ENCODE measurements around the gene SLC37A2. TPM values are rescaled to one million over a fixed set of nuclear protein-coding genes. Genes with fewer than 3 reads are reported as not detected.
"Not testable (repeated sequence)": the region's sequence is repeated elsewhere in the genome, so short reads cannot be mapped to it uniquely, and the experiment has no call there.

The SLC37A2 gene
- total RNA-seq, 1 experiment from 2014 or later: 5.2 TPM

- CTCF ChIA-PET: interaction anchor here (0.6 to 1.3 kb wide), 3 partner anchors 11 to 55 kb away, joined by 3 to 5 read pairs (median 3); no protein-coding TSS in a partner anchor
These were observed 23.7 kb downstream of the SLC37A2 start for GRCh38 chr11:125086633-125087296.

GRCh38 chr11:125088123-125088522, 25.0 kb downstream of the SLC37A2 start:
- DNase-seq (ENCODE audit: unreplicated experiment): no peak
- peaks cover 28% of the 10 kb centered on the region for H3K36me3 Mint-ChIP-seq (ENCODE audit: insufficient read depth, unreplicated experiment)
- no peaks in the 10 kb centered on the region for H3K9me3 Mint-ChIP-seq (ENCODE audit: unreplicated experiment)
- ChIA-PET CTCF (interaction anchor here (0.5 to 1.3 kb wide), 5 partner anchors 12 to 242 kb away, joined by 3 to 6 read pairs (median 5); no protein-coding TSS in a partner anchor), POLR2A (interaction anchor here (0.7 kb wide), 1 partner anchor 12 kb away, joined by 3 read pairs; no protein-coding TSS in a partner anchor)
- H3K4me3 Mint-ChIP-seq (ENCODE audit: unreplicated experiment): no peak overlapping the region
- TF ChIP-seq CTCF (IDR thresholded peaks at IDR 0.05; ENCODE audit: unreplicated experiment): no peak
- intact Hi-C loops (cut with micrococcal nuclease): no loop called here
- H3K27me3 Mint-ChIP-seq (ENCODE audit: insufficient read depth, unreplicated experiment): no peaks in the 10 kb centered on the region
- BruUV-seq (replicated peaks): no TSS peak
- H3K4me1 Mint-ChIP-seq (ENCODE audit: insufficient read depth, unreplicated experiment): peaks cover 27% of the 10 kb centered on the region
- H3K27ac Mint-ChIP-seq (ENCODE audit: low read depth, unreplicated experiment): no peak overlapping the region

More at GRCh38 chr11:125086633-125087296, 23.7 kb downstream of the SLC37A2 start:
- Mint-ChIP-seq H3K4me3 (ENCODE audit: unreplicated experiment) (no peak overlapping the region), H3K9me3 (ENCODE audit: unreplicated experiment) (no peaks in the 10 kb centered on the region), H3K36me3 (ENCODE audit: insufficient read depth, unreplicated experiment) (peaks cover 23% of the 10 kb centered on the region), H3K27me3 (ENCODE audit: insufficient read depth, unreplicated experiment) (no peaks in the 10 kb centered on the region), H3K4me1 (ENCODE audit: insufficient read depth, unreplicated experiment) (peaks cover 35% of the 10 kb centered on the region), H3K27ac (ENCODE audit: low read depth, unreplicated experiment) (peak overlapping the region; percentile 40)
- no peak for DNase-seq (ENCODE audit: unreplicated experiment)
- POLR2A ChIA-PET: interaction anchor here (0.5 to 1.3 kb wide), 2 partner anchors 23 to 25 kb away, joined by 3 read pairs; partner anchors contain the start of genes SLC37A2 and TMEM218
- TF ChIP-seq CTCF (IDR thresholded peaks at IDR 0.05; ENCODE audit: unreplicated experiment): no peak
- no TSS peak for BruUV-seq (replicated peaks)
- intact Hi-C loops (cut with micrococcal nuclease): no loop called here

- Mint-ChIP-seq H3K4me1 (ENCODE audit: insufficient read depth, unreplicated experiment) (peaks cover 21% of the 10 kb centered on the region), H3K4me3 (ENCODE audit: unreplicated experiment) (no peak overlapping the region), H3K27ac (ENCODE audit: low read depth, unreplicated experiment) (no peak overlapping the region), H3K27me3 (ENCODE audit: insufficient read depth, unreplicated experiment) (no peaks in the 10 kb centered on the region), H3K9me3 (ENCODE audit: unreplicated experiment) (no peaks in the 10 kb centered on the region), H3K36me3 (ENCODE audit: insufficient read depth, unreplicated experiment) (peaks cover 32% of the 10 kb centered on the region)
- no TSS peak for BruUV-seq (replicated peaks)
- intact Hi-C loops (cut with micrococcal nuclease): no loop called here
- DNase-seq (ENCODE audit: unreplicated experiment): no peak
- no peak for TF ChIP-seq CTCF (IDR thresholded peaks at IDR 0.05; ENCODE audit: unreplicated experiment)
- ChIA-PET CTCF (interaction anchor here (0.6 to 1.2 kb wide), 3 partner anchors 13 to 241 kb away, joined by 3 to 6 read pairs (median 5); no protein-coding TSS in a partner anchor), POLR2A (no interaction called here)
These were observed 25.7 kb downstream of the SLC37A2 start for GRCh38 chr11:125088576-125089455.

- H3K4me3 Mint-ChIP-seq (ENCODE audit: unreplicated experiment); H3K27me3 Mint-ChIP-seq (ENCODE audit: insufficient read depth, unreplicated experiment); H3K27ac Mint-ChIP-seq (ENCODE audit: low read depth, unreplicated experiment); H3K9me3 Mint-ChIP-seq (ENCODE audit: unreplicated experiment); intact Hi-C loops (cut with micrococcal nuclease); BruUV-seq (replicated peaks); DNase-seq (ENCODE audit: unreplicated experiment): not testable (repeated sequence)
- Mint-ChIP-seq H3K4me1 (ENCODE audit: insufficient read depth, unreplicated experiment) (peaks cover 14% of the 10 kb centered on the region), H3K36me3 (ENCODE audit: insufficient read depth, unreplicated experiment) (peaks cover 35% of the 10 kb centered on the region)
- CTCF ChIA-PET: interaction anchor here (0.6 to 1.5 kb wide), 3 partner anchors 127 to 1138 kb away, joined by 3 to 4 read pairs (median 3); no protein-coding TSS in a partner anchor
- POLR2A ChIA-PET: interaction anchor here (1.4 kb wide), 1 partner anchor 19 kb away, joined by 4 read pairs; no protein-coding TSS in a partner anchor
These were observed 26.4 kb downstream of the SLC37A2 start for GRCh38 chr11:125089481-125089880.

GRCh38 chr11:125090151-125090550, 27.0 kb downstream of the SLC37A2 start:
- H3K9me3 Mint-ChIP-seq (ENCODE audit: unreplicated experiment); DNase-seq (ENCODE audit: unreplicated experiment); H3K4me3 Mint-ChIP-seq (ENCODE audit: unreplicated experiment); H3K27ac Mint-ChIP-seq (ENCODE audit: low read depth, unreplicated experiment); H3K27me3 Mint-ChIP-seq (ENCODE audit: insufficient read depth, unreplicated experiment); BruUV-seq (replicated peaks): not testable (repeated sequence)
- CTCF ChIA-PET: interaction anchor here (0.6 to 2.7 kb wide), 11 partner anchors 10 to 1137 kb away, joined by 3 to 29 read pairs (median 5); no protein-coding TSS in a partner anchor
- peaks cover 32% of the 10 kb centered on the region for H3K36me3 Mint-ChIP-seq (ENCODE audit: insufficient read depth, unreplicated experiment)
- POLR2A ChIA-PET: interaction anchor here (1.4 kb wide), 1 partner anchor 20 kb away, joined by 4 read pairs; no protein-coding TSS in a partner anchor
- intact Hi-C loops (cut with micrococcal nuclease): loop anchor here (2.0 kb wide), 1 partner anchor 257 kb away; no protein-coding TSS in a partner anchor
- H3K4me1 Mint-ChIP-seq (ENCODE audit: insufficient read depth, unreplicated experiment): peaks cover 13% of the 10 kb centered on the region

Data from MCF 10A (cell line).